Ovary (tissue), 9 donors: ENCODE data around the gene PMPCA. TPM values are rescaled to one million over a fixed set of nuclear protein-coding genes. Genes with fewer than 3 reads are reported as not detected.
A peak's percentile ranks its signal among the peaks of the same experiment; 100 is the strongest.

Experiments used
- DNase-seq, 5 donors: peaks; one replicate each; pipeline ENCODE4 v3.0.0-alpha.2; 2019 to 2020
- H3K27ac ChIP-seq, 2 donors: fragments of 200-600 bp; one replicate each; pipeline versions ENCODE4 v1.5.1 to v1.8.0; 2019 to 2022
- H3K27me3 ChIP-seq: fragments of 200-600 bp; one replicate; pipeline ENCODE4 v1.8.0; 2022
- H3K36me3 ChIP-seq: fragments of 200-600 bp; sonication (generic); one replicate; pipeline ENCODE4 v1.5.1; 2019
- H3K4me1 ChIP-seq: one replicate; pipeline ENCODE4 v1.8.1; 2013; ENCODE audit warnings: mild to moderate bottlenecking, moderate library complexity; ENCODE audit not compliant: insufficient read depth
- H3K4me3 ChIP-seq: fragments of 200-600 bp; sonication (generic); one replicate; pipeline ENCODE4 v1.5.1; 2017
- H3K9me3 ChIP-seq, 2 donors: fragments of 200-600 bp in 1 of 2; sonication (generic) in 1 of 2; one replicate each; pipeline versions ENCODE4 v1.5.1 to v1.8.1; 2013 to 2019; ENCODE audit warnings: mild to moderate bottlenecking in 1 of 2, moderate library complexity in 1 of 2
- EP300 ChIP-seq: sonication (generic); formaldehyde crosslinking; IDR thresholded peaks from one replicate; pipeline ENCODE4 v1.6.1; 2017; ENCODE audit warnings: antibody characterized with exemption
- POLR2A ChIP-seq: fragments of 450-650 bp; IDR thresholded peaks from one replicate; pipeline ENCODE4 v1.6.1; 2017; ENCODE audit warnings: antibody characterized with exemption, mild to moderate bottlenecking, moderate library complexity
- WGBS, 3 donors: extraction: QIAGEN DNeasy Blood & Tissue Kit in 1 of 3; methylation state at CpG; one replicate each; pipeline versions ENCODE4 v1.1.5 to v1.1.7; 2013 to 2017; 5-methylcytosine and 5-hydroxymethylcytosine counted together
- intact Hi-C, 4 donors: fragments of 100-400 bp; cut with DNase I; formaldehyde crosslinking; loops; one replicate each; pipeline versions ENCODE4 v1.11.0 to v1.15.1; 2022 to 2023
- polyA plus RNA-seq, 2 donors: library from polyadenylated mRNA; stranded (reverse); fragments of 200-250 nt in 1 of 2; fragments of 350-450 nt in 1 of 2; fragmentation: Illumina TruSeq in 1 of 2; extraction: RNeasy Lipid Tissue Mini Kit (QIAGEN cat#74804) in 1 of 2; gene quantifications; one replicate each; pipeline ENCODE4 v1.2.3, GENCODE V29; 2013 to 2014
- total RNA-seq, 7 donors: library from RNA; depleted of rRNA in 2 of 7; stranded (reverse); fragments of >200 nt in 2 of 7; fragmentation: NEBNext Ultra II Directional in 3 of 7; extraction: Animal tissue kit (Norgen Biotek cat#: 25700) in 3 of 7; gene quantifications; one replicate each; pipeline versions ENCODE4 v1.1.0 to v1.2.4, GENCODE V29; 2016 to 2023
- TF ChIP-seq, protein P1 (sequence below), 3 donors: fragments of 450-650 bp in 2 of 3; fragments of 200-600 bp in 1 of 3; IDR thresholded peaks; one replicate each; pipeline versions ENCODE4 v1.5.1 to v1.8.0; 2016 to 2022; ENCODE audit warnings: antibody characterized with exemption in 3 of 3, mild to moderate bottlenecking in 1 of 3
- donor health status: DM: no; HTN: no; CAD: no; lungs with moderate emphysema.
- donor health status: DM: no; HTN: no; CAD: no.
- donor health status: Bipolar disorder and iron deficiency.
- donor health status: DM: yes; HTN: yes; CAD: no.
- donor health status: DM: no; HTN: no; CAD: no.
- donor health status: DM: yes; HTN: yes; CAD: no.

Gene PMPCA
- total and polyA plus RNA-seq, 9 donors: 18.7 to 82.4 (median 40.1) TPM

DNA sequence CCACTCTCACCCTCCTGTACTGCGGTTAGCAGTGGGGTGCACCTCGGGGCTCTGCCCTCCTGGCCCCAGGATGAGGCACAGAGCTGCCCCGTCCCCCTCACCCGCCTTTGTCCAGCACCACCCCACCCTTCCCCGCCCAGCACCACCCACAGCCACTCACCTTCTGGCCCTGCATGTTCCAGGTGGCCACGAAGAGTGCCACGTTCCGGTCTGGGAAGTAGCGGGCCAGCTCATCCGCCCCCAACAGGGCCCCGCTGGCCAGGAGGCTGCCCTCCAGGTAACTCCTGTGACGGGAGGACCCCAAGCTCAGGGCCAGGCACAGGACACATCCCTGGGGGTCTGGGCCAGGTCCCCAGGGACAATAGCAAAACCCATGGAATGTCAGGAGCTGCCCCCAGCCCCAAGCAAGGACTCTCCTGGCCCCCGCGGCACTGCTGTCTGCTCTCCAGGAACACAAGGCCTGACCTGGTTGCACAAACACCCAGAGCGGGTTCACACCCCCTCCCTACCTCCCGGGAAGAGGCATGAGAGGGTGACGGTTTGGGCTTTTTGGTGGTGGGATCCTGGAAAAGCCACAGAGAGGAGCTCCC is 24.2 kb downstream of the PMPCA start:
- Histone ChIP-seq H3K36me3 (no peaks in the 10 kb centered on the region), H3K27ac (no peak overlapping the region), H3K4me1 (peaks cover 12% of the 10 kb centered on the region), H3K9me3 (no peaks in the 10 kb centered on the region), H3K4me3 (no peak overlapping the region), H3K27me3 (no peaks in the 10 kb centered on the region)
- intact Hi-C loops: no loop called here
- 85 to 89% (median 86%) methylated on average over 15 to 17 of the region's 17 CpGs for WGBS, 3 donors
- TF ChIP-seq POLR2A: no peak
- DNase-seq: no peak

DNA sequence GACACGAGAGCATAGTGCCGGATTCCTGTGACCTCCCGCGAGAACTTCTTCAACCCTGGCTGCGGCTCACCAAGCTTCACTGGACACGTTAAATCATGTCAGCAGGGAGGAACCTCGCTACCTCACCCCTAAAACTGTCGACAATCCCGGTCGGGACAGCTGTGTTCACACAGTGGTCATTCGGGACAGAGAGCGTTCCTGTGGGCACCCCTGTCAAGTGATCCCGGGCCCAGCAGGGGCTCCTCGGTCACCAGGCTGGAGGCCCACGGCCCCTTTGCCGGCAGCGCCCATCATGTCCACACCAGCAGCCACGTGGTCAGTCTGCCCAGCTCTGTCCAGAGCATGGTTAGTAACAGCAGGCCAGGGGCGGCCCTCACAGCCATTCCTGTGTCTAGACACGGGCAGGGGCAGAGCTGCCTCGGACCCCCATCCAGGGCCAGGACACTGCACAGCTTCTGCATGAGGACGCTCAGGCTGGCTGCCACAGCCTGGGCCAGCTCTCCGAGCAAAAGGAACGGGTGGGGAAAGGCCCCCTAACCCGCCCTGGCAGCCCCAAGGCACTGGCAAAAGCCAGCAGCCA is 25.7 kb downstream of the PMPCA start:
- intact Hi-C loops: no loop called here
- no peak for DNase-seq
- Histone ChIP-seq H3K27ac (no peak overlapping the region), H3K4me3 (no peak overlapping the region), H3K9me3 (no peaks in the 10 kb centered on the region), H3K27me3 (no peaks in the 10 kb centered on the region), H3K4me1 (peaks cover 13% of the 10 kb centered on the region), H3K36me3 (no peaks in the 10 kb centered on the region)
- 82 to 87% (median 85%) methylated on average over 23 to 25 of the region's 25 CpGs for WGBS, 3 donors
- TF ChIP-seq POLR2A (no peak), EP300 (no peak)
- TF ChIP-seq, protein P1, sequence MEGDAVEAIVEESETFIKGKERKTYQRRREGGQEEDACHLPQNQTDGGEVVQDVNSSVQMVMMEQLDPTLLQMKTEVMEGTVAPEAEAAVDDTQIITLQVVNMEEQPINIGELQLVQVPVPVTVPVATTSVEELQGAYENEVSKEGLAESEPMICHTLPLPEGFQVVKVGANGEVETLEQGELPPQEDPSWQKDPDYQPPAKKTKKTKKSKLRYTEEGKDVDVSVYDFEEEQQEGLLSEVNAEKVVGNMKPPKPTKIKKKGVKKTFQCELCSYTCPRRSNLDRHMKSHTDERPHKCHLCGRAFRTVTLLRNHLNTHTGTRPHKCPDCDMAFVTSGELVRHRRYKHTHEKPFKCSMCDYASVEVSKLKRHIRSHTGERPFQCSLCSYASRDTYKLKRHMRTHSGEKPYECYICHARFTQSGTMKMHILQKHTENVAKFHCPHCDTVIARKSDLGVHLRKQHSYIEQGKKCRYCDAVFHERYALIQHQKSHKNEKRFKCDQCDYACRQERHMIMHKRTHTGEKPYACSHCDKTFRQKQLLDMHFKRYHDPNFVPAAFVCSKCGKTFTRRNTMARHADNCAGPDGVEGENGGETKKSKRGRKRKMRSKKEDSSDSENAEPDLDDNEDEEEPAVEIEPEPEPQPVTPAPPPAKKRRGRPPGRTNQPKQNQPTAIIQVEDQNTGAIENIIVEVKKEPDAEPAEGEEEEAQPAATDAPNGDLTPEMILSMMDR (IDR thresholded peaks at IDR 0.05): no peak

DNA sequence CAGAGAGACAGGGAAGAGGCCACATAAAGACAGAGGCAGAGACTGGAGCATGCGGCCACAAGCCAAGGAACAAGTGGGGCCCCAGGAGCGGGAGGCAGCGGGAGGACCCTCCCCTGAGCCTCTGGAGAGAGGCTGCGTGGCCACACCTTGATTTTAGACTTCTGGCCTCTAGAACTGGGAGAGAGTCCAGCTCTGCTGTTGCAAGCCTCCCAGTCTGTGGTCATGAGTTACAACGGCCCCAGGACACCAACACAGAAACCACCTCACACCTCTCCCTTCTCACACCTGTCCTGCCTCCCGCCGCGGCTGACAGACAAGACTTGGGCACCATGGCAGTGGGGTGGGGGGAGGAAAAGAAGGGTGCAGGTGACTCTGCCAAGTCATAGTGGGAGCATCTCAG is 27.0 kb downstream of the PMPCA start:
- no peaks in the 10 kb centered on the region for H3K36me3 ChIP-seq
- H3K27me3 ChIP-seq: no peaks in the 10 kb centered on the region
- peaks cover 13% of the 10 kb centered on the region for H3K4me1 ChIP-seq
- no peak overlapping the region for H3K27ac ChIP-seq
- 47 to 58% (median 50%) methylated on average over 8 of the region's 8 CpGs for WGBS, 3 donors
- no peak overlapping the region for H3K4me3 ChIP-seq
- intact Hi-C loops: no loop called here
- no peaks in the 10 kb centered on the region for H3K9me3 ChIP-seq
- TF ChIP-seq, protein P1 (IDR thresholded peaks at IDR 0.05): no peak
- no peak for TF ChIP-seq EP300
- TF ChIP-seq POLR2A: no peak
- DNase-seq: no peak

DNA sequence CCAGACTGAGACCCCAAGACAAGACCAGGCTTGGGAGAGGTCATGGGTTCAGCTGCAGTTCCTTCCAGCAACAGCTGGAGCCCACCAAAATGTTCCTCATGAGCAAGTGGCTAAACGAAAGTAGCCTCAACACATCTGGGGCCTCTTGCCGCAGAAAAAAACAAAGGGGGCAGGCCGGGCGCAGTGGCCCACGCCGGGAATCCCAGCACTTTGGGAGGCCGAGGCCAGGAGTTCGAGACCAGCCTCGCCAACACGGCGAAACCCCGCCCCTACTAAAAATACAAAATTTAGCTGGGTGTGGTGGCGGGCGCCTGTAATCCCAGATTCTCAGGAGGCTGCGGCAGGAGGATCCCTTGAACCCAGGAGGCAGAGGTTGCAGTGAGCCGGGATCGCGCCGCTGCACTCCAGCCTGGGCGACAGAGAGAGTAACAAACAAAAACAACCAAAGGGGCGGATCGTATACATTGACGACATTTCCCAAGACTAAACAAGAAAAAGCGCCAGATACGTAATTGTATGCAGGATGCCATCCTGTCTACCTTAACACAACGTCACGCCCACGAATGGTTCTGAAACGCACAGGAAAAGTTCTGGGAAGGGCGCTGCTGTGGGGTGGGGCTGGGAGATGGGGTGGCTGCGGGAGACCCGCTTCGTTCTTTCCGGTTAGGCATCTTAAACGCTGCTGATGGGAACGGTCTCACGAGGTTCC is 27.5 kb downstream of the PMPCA start:
- intact Hi-C loops: no loop called here
- TF ChIP-seq, protein P1 (IDR thresholded peaks at IDR 0.05): no peak
- TF ChIP-seq POLR2A (no peak), EP300 (no peak)
- no peaks in the 10 kb centered on the region for H3K36me3 ChIP-seq
- H3K4me1 ChIP-seq: peaks cover 13% of the 10 kb centered on the region
- DNase-seq: no peak
- H3K27me3 ChIP-seq: no peaks in the 10 kb centered on the region
- H3K4me3 ChIP-seq: peak overlapping the region; percentile 89
- no peaks in the 10 kb centered on the region for H3K9me3 ChIP-seq
- no peak overlapping the region for H3K27ac ChIP-seq
- WGBS, 3 donors: 32 to 46% (median 36%) methylated on average over 37 of the region's 37 CpGs
